Activated T-cell treated with anti-CD3 and anti-CD28 coated beads, Interleukin-2, amount 50 U/mL, for 48 hours (primary cell): Measurements from ENCODE around the gene IFNG.
A peak's percentile ranks its signal among the peaks of the same experiment; 100 is the strongest.
"Not testable (repeated sequence)": the region's sequence is repeated elsewhere in the genome, so short reads cannot be mapped to it uniquely, and the experiment has no call there.

Source experiments
- DNase-seq, 2 experiments: peaks; one replicate each; pipeline ENCODE4 v3.0.0-alpha.2; 2020

Gene IFNG

DNA sequence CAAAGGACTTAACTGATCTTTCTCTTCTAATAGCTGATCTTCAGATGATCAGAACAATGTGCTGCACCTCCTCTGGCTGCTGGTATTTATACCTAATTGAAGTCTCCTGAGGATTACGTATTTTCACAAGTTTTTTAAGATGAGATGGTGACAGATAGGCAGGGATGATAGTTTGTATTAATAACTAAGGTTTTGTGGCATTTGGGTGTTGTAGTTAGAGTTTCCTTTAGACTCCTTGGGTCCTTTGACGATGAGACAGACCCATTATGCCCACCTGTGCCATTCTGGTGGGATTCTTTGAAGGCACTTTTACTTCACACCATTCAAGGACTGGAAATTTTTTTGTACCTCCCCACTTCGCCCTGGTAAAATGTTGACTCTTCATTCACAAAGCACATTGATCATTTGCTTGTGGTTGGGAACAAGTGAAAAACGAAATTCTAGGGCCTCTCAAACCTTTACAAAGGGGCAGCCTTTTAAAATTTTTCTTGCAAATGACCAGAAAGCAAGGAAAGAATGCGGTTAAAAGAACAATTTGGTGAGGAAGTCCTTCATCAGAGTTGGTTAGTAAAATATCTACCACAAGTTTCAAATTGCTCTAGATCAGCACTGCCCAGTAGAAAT, at the start of gene IFNG:
TSS of gene IFNG (minus strand) at position 60 of the 624 bp plus-strand sequence. CDS start 125 bp downstream, outside the sequence.
- DNase-seq, result no peak

DNA sequence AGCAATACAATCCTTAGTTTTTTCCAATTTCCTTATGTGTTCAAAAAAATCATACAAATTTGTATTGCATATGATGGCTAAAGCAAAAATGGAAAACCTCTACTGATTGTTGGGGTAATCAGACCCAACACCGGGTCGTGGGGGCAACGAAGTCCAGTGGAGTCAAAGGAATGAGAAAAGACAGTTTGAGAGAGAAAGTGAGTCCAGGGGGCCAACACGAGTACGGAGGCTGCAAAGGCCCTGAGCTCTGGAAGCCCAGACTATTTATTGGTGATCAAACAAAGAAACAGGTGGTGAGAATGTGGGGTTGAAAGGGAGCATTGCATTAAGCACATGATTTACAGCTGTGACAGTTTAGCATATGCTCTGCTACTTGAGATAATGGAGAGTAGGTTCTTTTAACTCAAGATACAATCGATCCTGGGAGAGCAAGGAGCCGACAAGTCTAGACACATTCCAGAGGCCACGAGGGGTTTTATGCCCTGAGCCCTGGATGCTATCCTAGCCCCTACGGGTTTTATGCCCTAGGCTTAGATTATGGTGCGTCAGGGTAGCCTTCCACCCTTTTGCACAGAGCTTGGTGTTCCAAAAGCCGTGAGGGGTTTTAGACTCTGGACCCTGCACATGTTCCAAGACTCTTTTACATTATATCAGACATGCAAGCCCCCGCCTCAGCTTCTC, 49.6 kb upstream of the IFNG start:
- not testable (repeated sequence) for DNase-seq

DNA sequence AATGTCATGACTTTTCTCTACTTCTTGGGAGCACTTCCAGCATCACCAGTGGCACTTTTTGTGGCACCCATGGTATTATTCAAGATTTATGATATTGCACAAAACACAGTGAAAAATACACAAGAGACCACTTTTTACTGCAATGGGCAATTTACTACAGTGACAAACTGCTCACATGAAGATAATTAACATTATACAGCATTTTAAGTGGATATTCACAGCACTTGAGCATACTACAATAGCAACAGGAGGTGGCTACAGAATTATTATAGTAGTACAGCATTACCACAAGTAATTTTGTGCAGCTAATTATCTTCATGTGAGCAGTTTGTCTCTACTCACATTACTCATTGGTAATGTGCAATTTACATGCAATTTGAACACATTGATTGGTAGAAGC, 47.7 kb upstream of the IFNG start:
- DNase-seq, result no peak

DNA sequence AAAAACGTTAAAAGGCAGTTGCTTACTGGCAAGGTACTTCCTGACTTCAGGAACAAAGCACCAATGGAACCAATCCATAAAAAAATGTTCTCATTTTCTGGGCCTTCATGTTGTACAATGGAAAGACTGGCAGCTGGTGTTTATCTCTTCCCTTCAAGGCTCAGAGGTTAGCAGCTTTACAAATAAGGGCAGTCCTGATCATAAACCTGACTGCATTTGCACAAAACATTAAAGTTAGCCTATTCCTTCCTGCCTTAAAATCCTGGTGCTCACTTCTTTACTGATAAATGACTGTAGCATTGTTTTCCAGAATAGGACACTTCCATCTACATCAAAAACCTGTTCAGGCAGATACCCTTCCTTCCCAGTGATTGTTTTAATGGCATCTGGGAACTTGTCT, 46.9 kb upstream of the IFNG start:
- DNase-seq, result no peak

DNA sequence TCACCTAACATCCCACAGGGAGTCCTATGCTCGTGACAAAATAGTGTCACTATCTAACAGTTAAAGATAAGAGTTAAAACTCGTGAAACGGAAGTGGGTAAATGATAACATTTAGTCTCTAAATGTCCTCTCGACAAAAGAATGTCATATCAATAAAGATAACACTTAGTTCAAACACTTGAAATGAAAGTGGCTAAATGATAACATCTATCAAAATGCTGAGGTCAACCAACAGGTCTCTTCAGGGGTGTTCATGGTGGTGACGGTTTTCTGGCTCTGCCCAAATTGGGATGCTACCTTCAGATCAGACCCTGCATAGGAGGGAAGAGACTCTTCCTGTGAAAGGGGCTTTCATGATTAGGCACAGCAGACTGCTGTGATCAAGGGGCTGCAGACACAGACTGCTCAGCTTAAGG, 43.9 kb upstream of the IFNG start:
- no peak for DNase-seq

DNA sequence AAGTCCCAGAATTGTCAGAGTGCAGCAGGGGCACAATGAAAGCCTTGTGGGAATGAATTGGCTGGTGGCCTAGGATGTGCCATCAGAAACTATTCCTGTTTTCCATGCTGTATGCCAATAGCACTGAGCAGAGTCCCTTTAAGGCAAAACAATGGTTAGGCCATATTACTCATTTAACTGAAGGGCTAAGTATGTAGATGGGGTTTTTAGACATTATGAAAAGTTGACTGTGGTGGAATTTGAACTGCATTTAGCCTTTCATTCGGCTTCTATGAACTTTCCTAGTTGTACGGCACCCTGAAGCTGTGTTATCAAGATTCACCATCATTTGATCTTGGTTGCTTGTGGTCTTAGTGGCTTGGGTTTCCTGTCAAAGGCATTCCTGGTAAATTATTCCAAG, 41.3 kb upstream of the IFNG start:
- no peak for DNase-seq

DNA sequence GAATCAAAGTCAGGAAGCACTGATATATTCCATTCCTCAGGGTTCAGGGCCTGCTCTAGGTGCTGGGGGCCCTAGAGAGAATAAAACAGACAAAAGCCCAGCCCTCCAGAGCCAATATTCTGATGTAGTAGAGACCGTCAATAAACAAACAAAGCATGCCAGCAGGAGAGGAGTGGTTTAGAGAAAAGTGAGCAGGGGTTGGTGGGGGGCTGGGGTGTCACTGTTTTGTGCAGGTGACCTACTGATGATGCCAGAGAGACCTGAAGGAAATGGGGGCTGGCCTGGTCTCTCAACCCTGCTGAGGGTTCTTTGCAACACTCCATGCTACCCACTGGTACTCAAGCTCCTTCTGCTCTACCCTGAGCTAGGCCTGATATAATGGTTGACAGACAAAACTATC, 39.6 kb upstream of the IFNG start:
- no peak for DNase-seq

DNA sequence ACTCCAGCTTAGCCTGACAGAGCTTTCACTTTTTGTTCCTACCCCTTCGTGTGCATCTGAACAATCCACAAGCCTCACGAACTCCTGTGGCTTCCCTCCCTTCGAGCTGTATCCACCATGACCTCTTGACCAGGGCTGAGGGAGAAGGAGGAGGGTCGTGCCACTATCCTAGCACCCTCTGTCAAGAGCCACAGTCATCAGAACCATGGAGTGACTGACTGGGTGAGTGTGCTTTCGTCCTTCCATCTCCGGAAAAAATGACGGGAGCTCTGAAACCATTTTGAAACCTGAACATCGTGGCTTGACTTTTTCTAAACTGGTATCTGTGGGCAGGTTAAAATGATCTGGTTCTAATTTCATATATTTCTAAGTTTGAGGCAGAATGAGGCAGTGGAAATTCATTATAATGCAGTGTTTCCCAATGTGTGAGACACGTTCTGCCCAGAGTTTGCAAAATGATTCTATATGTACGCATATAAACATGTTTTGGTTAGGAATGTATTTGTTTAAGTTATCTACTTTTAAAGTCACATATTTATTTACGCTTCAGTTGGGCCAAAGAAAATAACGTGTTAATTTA, 39.1 kb upstream of the IFNG start:
- DNase-seq, result peak; percentile 46 to 51

DNA sequence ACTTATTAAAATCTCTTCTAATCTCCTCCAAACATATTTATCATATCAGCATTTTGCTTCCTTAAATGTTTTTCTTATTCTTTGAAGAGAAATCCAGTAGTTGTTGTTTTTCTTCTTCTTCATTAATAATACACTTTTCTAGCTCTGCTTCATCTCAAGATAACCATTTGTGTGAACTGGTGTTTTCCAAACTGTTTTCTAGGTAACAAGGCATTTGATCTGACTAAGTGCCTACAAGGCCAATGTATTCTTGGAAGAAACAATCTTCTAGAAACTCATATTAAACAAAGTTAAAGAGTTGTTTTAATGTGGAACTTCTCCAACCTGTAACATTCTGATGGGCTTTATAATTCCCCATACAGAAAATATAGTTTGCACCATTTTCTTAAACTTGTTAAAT, 30.8 kb upstream of the IFNG start:
- DNase-seq, result no peak

DNA sequence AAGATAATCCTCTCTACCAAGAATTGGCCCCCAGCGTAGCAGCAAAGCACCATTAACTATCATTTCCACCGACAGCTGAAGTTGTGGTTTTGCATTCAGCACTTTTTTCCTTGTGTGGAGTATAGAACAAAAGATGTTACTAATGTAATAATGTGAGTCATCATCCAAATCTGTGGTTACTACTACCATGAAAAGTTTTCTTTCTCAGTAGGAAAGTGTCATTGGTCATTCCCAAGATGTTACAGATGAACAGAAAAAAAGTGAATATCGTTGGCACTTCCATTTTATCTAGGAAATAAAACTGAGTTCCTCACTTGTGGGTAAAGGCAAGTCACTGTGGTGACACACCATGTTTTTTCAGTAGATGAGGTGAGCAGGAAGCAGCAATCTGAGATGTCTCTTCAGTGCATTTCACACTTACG, 30.3 kb upstream of the IFNG start:
- DNase-seq, result no peak

DNA sequence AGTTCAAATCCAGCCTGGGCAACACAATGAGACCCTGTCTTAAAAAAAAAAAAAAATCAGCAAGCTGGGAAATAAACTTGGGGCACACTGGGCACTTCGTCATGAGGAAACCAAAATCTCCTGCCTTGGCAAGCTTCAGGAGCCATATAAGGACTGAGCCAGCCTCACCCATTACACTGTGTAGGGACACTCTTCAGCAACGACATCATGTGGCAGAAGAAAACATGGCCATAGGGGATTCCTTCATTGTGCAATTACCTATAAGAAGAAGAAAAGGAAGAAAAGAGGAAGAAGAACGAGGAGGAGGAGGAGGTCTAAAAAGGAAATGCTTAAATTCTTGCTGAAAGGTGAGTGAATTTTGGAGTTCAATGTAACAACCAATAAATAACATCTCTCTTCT, 26.1 kb upstream of the IFNG start:
- DNase-seq, result no peak

DNA sequence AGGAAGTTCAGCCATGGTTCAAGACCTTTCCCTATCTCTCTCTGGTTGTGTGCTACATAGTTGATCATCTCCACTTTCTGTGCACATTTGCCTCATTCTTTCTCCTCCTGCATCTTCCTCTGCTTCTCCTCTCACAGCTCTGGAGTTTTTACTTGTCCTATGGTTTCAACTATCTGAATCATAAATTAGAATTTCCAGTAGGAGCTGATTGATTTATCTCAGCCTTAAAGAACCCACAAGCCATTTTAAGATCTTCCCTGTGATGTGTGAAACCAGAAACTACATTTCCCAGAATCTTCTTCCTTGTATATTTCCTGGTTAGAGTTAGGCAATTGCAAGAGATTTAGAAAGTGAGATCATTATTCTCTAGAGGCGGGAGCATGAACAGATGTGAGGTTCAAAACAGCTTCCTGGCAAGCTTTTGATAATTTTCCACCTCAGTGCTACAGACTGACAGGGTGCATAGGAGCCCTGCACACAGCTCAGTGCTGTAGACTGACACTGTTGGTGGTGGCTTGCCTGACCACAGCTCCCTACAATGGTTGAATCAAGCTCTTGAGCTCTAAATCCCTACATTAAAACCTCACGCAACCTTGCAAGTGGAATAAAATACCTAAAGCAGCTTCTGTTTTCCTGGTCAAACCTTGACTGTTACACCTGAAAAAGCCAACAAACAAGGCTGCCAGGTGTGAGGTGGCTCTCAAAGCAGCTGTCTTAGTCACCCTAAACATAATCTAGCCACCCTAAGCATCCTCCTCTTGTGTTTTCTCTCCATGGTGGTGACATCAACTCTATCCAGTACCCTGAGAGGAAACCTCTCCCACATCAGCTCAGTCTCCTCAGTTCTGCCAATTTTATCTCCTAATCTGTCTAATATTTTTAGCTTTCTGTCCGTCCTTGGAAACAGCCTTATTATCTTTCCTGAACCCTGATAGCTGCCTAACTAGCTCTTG, 21.5 kb upstream of the IFNG start:
- peak; percentile 51 to 55 for DNase-seq

DNA sequence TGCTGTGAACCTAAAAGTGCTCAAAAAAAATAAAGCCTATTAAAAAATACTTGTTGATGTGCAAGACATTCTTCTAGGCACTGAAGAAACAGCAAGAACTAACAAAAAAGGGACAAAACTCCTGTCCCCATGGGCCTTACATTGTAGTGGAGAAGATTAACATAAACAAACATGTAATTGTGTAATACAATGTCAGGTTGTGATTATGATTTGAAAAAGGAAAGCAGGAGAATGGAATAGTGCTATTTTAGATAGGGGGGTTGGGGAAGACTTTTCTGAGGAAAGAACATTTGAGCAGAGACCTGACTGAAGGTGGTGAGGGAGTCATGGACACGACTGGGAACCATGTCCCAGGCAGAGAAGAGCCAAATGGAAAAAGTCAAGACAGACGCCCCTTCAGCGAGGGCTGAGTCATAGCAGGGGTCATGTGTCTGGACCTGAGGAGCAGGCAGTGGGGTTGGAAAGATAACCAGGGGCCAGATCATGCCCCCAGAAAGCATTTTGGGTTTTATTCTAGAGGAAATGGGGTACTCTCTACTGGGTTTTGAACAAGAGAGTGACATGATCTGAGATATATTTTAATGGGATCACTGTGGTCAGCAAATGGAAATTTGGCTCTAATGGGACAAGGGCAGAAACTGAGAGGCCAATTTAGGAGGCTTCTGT, 19.4 kb upstream of the IFNG start:
- DNase-seq, result no peak

DNA sequence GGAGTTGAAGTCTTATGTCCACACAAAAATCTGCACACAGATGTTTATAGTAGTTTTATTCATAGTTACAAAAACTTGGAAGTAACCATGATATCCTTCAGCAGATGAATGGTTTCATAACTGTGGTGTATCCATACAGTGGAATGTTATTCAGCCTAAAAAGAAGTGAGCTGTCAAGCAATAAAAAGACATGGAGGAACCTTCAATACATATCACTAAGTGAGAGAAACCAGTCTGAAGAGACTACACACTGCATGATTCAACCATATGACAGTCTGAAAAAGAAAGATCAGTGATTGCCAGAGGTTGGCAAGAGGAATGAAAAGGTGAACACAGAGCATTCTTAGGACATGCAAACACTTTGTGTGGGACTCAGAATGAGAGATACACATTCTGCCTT, 18.6 kb upstream of the IFNG start:
- no peak for DNase-seq

DNA sequence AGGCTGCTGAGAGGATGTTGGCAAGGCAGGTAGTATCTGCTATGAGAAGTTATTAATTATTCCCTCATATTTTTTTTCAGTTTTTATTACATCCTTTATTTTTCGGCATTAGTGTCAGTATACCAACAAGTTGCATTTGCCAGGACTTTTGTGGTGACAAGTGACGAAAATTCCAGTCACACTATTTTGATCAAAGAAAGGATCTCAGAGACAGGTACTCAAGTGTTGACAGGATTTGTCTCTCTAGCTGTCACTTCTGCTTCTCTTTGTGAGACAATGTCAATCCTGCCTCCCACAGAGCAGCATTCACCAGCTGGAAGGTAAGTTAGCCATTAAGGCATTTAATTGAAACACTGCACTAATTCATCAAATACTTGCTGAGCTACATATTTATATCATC, 18.0 kb upstream of the IFNG start:
- DNase-seq, result no peak

DNA sequence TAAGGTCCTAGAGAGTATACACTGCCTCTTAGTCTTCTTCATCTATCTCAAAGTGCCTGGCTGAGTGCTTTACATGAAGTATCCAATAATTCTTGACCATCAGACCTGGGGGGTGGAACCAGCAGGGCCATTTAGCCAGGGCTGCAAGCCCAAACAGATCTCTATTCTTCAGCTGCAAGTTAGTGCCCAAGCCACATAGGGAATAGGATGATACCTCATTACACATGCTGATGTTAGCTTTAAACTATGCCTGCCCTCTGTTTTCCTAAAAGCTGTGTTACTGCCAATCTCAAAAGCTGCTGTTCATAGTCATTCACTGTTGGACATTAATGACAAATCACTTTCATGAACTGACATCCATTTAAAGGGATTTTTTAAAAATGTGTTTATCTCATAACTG, 16.7 kb upstream of the IFNG start:
- DNase-seq, result no peak

DNA sequence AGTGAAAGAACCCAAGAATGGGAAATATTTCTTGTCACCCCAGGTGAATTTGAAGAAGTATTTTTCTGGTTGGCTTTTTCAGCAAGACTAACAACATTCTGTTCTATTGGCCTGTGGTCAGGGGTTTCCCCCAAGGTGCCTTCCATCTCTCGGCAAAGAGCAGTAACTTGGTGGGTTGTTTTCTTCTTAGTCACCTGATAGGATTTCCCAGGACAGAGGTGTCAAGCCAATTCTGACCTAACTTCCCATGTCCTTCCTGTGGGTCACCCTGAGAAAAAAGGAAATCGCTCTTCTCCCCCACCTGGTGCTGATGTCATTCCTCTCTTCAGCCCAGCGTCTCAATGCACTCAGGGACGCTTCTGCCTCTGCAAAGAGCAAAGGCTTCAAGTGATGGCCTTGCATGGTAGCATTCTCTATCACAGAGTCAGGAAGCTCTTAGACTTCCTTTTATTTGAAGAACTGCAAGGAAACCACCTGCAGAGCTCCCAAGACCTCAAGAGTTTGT, 16.1 kb upstream of the IFNG start:
- DNase-seq, result peak; percentile 59 to 69

DNA sequence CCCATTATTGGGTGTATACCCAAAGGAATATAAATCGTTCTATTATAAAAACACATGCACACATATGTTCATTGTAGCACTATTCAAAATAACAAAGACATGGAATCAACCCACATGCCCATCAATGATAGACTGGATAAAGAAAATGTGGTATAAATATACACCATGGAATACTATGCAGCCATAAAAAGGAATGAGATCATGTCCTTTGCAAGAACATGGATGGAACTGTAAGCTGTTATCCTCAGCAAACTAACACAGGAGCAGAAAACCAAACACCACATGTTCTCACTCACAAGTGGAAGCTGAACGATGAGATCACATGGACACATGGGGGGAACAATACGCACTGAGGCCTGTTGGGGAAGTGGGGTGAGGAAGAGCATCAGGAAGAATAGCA, 15.2 kb upstream of the IFNG start:
- not testable (repeated sequence) for DNase-seq

DNA sequence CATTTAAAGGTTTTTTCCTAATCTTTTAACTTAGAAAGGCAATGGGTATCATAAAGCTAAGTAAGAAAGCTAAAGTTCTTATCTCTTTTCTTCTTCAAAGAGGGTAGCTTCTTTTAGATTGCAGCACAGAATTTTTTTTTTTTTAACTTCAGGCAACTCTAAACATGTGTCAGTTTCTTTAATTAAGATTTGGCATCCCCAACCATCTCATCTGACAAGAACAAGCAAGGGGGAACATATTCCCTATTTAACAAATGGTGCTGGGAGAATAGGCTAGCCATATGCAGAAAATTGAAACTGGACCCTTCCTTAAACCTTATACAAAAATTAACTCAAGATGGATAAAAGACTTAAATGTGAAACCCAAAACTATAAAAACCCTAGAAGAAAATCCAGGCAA, 14.3 kb upstream of the IFNG start:
- DNase-seq, result no peak

DNA sequence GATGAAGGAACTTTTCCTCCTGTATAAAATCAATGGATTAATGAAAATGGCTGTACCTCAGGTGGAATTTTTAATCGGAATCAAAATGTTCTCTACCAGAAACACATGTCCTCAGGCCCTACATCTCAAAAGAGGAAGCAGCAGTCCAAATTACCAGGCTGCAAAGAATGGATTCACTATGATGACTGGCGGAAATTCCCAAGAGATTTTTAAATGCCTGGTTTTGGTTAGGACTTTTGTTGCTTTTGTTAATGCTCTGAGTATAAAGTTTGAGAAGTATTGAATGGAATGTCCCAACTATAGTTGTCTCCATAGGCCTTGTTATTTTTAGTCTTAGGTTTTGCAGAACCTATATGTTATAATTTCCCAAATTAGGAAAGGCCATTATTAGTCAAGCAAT, 11.2 kb upstream of the IFNG start:
- no peak for DNase-seq

DNA sequence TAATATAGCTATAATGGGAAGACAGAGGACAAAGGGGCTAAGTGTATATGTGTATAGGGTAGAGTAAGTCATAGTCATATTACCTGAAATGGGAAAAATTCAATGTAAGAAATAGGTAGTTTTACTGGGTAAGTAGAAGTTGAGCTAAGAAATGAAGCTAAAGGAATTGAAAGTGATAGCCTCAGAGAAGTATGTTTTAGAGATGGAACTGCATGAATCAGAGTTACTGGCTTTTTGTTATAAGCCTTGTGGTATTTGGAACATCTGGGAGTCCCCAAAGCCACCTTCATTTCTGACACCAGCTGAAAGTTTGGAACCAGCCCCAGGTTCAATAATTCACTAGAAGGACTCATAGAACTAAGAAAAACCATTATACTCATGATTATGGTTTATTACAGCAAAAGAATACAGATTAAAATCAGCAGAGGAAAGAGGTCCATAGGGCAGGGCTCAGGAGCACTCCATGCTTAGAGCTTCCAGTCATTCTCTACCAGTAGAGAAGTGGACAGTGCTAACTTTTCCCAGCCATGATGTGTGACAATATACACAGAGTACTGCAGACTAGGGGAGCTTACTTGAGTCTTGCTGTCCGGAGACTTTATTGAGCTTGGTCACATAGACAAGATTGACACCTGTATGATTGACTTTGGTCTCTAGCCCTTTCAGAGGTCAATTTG, 9.8 kb upstream of the IFNG start:
- no peak for DNase-seq

DNA sequence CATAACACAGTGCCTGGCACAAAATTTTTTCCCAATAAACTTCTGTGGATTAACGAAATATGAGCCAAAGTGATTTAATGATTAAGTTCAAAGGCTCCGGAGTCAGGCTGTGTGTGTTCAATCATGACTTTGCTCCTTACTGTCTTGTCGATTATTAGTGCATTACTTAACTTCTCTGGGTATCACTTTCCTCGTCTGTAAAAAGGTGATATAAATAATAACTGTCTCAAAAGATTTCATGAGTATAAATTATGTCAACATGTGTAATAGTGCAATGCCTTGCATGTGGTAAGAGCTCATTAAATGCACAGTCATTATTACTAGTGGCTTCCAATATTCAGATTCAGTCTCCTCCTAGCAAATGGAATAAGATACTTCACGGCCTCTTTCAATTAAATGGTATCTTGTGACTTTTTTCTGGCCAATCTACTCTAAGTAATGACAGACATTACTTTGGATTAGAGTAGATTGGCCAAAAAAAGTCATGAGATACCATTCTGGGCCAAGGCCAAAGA, 6.8 kb upstream of the IFNG start:
- no peak for DNase-seq
